Erythroblast (primary cell): ENCODE measurements around the gene AQP9.

ENCODE experiments used
- GATA1 ChIP-seq: IDR thresholded peaks from 2 replicates; pipeline ENCODE4 v1.6.1; 2011; ENCODE audit warnings: low read depth, mild to moderate bottlenecking, control low read depth, low read length, moderate library complexity
- POLR2A ChIP-seq: IDR thresholded peaks from 2 replicates; pipeline ENCODE4 v1.6.1; 2011; ENCODE audit warnings: mild to moderate bottlenecking, low read length

DNA sequence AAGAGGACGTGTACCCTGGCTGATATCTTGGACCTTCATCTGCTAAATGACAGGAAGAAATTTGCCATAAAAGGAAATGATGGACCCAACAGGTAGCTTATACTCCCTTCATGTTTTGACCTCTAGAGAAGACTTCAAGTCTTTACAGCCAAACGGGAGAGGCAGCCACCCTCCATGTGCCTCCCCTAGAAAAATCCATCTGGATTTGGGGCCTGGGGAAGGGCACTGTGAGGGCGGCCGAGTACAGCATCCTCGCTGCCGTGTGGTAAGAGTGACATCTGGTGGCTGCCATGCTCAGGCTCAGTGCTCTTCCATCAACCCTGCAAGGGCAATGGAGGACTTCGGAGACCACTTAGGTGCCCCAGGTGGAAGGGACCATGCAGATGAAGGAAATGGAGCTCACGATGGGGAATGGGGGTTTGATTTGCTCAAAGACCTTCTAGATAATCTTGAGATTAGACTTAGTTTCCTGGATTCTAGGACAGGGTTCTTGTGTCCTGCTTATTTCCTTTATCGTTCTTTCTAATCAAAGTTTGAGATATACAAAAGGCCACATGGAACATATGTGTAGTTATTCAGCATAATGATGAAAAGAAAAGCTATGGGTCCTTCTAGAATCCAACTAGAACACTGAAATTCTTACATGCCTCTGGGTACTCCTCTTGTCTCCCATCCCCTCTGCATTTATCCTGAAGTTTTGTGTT is 44.4 kb downstream of the AQP9 start:
- TF ChIP-seq POLR2A (no peak), GATA1 (no peak)
